Vagina (tissue), 2 donors: ENCODE data around the gene ST6GAL1.

Experiments
- POLR2A ChIP-seq, 2 donors: fragments of 450-650 bp; IDR thresholded peaks; one replicate each; pipeline ENCODE4 v1.6.1; 2017; ENCODE audit warnings: antibody characterized with exemption in 2 of 2, mild to moderate bottlenecking in 2 of 2, moderate library complexity in 2 of 2
- POLR2AphosphoS5 ChIP-seq, 2 donors: sonication (generic); formaldehyde crosslinking; IDR thresholded peaks; one replicate each; pipeline ENCODE4 v1.9.0; 2017; ENCODE audit warnings: antibody characterized with exemption in 2 of 2, mild to moderate bottlenecking in 2 of 2, low read depth in 1 of 2; ENCODE audit not compliant: insufficient read depth in 1 of 2
- TF ChIP-seq, protein P1 (sequence below), 3 experiments: fragments of 450-650 bp in 2 of 3; fragments of 200-600 bp in 1 of 3; sonication (generic) in 1 of 3; IDR thresholded peaks; one replicate each; pipeline ENCODE4 v1.5.1; 2017 to 2019; ENCODE audit warnings: antibody characterized with exemption in 3 of 3, mild to moderate bottlenecking in 2 of 3, moderate library complexity in 2 of 3

DNA sequence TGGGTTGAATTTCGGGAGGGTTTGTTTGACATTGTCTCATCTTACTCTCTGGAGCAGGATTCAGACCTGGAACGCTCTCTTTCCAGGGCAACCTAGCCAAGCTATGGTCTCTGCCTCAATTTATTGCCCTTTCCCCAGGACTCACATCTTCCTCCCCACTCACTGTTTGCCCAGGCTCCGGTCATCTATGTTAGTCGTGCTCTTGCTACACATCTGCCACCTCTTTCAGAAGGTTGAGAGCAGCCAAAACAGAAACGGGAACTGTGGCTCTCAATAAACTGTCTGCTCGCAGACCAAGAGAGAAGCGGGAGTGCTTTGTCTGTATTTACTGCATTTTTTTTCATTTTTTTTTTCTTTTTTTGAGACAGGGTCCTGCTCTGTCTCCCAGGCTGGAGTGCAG is 81.6 kb downstream of the ST6GAL1 start:
- TF ChIP-seq, protein P1, sequence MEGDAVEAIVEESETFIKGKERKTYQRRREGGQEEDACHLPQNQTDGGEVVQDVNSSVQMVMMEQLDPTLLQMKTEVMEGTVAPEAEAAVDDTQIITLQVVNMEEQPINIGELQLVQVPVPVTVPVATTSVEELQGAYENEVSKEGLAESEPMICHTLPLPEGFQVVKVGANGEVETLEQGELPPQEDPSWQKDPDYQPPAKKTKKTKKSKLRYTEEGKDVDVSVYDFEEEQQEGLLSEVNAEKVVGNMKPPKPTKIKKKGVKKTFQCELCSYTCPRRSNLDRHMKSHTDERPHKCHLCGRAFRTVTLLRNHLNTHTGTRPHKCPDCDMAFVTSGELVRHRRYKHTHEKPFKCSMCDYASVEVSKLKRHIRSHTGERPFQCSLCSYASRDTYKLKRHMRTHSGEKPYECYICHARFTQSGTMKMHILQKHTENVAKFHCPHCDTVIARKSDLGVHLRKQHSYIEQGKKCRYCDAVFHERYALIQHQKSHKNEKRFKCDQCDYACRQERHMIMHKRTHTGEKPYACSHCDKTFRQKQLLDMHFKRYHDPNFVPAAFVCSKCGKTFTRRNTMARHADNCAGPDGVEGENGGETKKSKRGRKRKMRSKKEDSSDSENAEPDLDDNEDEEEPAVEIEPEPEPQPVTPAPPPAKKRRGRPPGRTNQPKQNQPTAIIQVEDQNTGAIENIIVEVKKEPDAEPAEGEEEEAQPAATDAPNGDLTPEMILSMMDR (IDR thresholded peaks at IDR 0.05): no peak
- TF ChIP-seq POLR2A (IDR thresholded peaks at IDR 0.05) (no peak), POLR2AphosphoS5 (IDR thresholded peaks at IDR 0.05; ENCODE audit: insufficient read depth in 1 of 2, low read depth in 1 of 2) (no peak)
